ENCODE results near the gene KPNA1.
"Not testable (repeated sequence)": the region's sequence is repeated elsewhere in the genome, so short reads cannot be mapped to it uniquely, and the experiment has no call there.

Gene KPNA1

GRCh38 chr3:122475316-122475715 lies 39.4 kb downstream of the KPNA1 start:
- no peak for DNase-seq (ENCODE audit: low read depth in 2 of 2)

DNA sequence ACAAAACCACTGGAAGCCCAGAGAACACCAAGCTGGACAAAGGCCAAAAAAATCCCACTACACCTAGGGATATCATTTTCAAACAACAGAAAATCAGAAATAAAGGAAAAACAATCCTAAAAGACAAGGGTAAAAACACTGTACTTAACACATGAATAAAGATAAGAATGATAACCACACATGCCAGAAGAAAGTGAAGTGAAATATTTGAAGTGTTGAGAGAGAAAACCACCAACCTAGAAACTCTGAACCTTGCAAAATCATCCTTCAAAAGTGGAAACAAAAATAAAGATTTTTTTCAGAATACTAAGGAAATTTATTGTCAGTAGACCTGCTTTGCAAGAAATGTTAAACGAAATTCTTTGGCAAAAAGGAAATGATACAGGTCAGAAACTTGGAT lies 45.1 kb downstream of the KPNA1 start:
- DNase-seq (ENCODE audit: low read depth in 2 of 2), result no peak

DNA sequence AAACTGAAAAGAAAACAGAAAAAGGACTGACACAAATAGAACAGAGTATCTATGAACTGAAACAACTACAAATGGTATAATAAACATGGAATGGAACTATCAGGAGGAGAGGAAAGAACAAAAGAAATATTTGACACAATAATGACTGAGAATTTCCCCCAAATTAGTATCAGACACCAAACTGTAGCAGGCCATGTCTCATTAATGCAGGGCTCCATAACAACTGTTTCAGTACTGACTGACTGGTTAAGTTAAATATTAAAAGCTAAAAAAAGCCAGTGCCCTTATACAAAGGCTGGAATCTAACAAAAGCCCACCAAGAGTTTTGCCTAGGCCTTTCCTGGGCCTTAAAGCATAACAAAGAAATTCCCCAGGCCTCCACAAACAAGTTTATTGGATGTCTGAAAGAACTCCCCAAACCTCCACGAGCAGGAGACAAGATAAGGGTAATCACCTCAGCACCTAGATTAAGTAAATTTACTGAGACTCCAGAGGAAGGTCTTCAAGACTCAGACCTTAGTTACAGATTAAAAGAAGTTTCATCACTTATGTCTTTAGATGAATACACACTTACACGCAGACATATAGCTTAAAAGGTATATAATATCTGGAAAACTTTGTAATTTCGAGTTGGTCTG lies 45.7 kb downstream of the KPNA1 start:
- DNase-seq (ENCODE audit: low read depth in 2 of 2), result no peak

GRCh38 chr3:122466701-122467240 lies 48.0 kb downstream of the KPNA1 start:
- DNase-seq (ENCODE audit: low read depth in 2 of 2), result no peak

DNA sequence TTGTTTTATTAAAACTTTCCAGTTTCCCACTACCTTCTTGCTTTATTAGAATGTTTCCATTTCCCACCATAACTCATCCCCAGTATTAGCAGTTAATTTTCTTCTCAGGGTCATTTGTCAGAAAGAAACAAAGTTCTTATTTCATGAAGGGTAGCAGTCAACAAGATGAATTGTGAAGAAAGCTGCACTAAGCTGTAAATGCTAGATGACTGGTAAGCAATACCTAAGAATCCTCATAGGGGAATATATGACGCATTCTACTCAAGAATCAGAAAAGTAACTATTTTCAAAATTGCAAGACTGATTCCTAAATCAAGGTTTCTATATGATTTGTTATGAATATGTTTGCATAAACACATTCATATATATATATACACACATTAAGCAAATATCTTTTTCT lies 50.1 kb downstream of the KPNA1 start:
- DNase-seq (ENCODE audit: low read depth in 2 of 2), result no peak

GRCh38 chr3:122462406-122462805 lies 52.3 kb downstream of the KPNA1 start:
- no peak for DNase-seq (ENCODE audit: low read depth in 2 of 2)

GRCh38 chr3:122461806-122462205 lies 52.9 kb downstream of the KPNA1 start:
- no peak for DNase-seq (ENCODE audit: low read depth in 2 of 2)

DNA sequence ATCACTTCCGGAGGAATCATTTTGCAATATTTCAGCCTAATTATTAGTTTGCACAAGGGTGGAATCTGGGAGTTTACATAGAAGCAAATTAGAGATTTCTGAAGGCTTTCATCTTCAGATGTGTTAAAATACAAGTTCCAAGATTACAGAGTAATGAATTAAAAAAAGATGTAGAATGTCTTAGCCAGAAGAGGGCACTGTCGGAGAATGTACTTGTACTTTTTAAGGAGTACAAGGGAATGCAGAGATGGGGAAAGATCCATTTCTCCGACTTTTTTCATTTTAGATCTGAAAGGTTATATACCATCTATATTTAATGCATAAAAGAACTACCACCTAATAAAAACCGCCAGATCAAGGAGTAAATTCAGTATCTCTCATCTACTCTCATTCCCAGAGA lies 55.7 kb downstream of the KPNA1 start:
- DNase-seq (ENCODE audit: low read depth in 2 of 2), result no peak

GRCh38 chr3:122457706-122458105 lies 57.0 kb downstream of the KPNA1 start:
- no peak for DNase-seq (ENCODE audit: low read depth in 2 of 2)

- no peak for DNase-seq (ENCODE audit: low read depth in 2 of 2)
These were observed 58.7 kb downstream of the KPNA1 start for GRCh38 chr3:122456074-122456473.

GRCh38 chr3:122451371-122451770 lies 63.4 kb downstream of the KPNA1 start:
- no peak for DNase-seq (ENCODE audit: low read depth in 2 of 2)

DNA sequence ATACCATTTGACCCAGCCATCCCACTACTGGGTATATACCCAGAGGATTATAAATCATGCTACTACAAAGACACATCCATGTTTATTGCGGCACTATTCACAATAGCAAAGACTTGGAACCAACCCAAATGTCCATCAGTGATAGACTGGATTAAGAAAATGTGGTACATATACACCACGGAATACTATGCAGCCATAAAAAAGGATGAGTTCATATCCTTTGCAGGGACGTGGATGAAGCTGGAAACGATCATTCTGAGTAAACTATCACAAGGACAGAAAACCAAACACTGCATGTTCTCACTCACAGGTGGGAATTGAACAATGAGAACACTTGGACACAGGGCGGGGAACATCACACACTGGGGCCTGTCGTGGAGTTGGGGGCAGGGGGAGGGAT lies 66.5 kb downstream of the KPNA1 start:
- not testable (repeated sequence) for DNase-seq (ENCODE audit: low read depth in 2 of 2)

DNA sequence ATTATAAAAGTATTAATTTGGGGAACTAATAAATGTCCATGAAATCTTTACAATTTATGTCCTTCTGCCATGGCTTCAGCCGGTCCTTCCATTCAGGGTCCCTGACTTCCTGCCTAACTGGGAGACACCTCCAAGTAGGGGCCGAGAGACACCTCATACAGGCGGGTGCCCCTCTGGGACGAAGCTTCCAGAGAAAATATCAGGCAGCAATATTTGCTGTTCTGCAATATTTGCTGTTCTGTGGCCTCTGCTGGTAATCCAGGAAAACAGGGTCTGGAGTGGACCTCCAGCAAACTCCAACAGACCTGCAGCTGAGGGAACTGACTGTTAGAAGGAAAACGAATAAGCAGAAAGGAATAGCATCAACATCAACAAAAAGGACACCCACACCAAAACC lies 70.2 kb downstream of the KPNA1 start:
- not testable (repeated sequence) for DNase-seq (ENCODE audit: low read depth in 2 of 2)

DNA sequence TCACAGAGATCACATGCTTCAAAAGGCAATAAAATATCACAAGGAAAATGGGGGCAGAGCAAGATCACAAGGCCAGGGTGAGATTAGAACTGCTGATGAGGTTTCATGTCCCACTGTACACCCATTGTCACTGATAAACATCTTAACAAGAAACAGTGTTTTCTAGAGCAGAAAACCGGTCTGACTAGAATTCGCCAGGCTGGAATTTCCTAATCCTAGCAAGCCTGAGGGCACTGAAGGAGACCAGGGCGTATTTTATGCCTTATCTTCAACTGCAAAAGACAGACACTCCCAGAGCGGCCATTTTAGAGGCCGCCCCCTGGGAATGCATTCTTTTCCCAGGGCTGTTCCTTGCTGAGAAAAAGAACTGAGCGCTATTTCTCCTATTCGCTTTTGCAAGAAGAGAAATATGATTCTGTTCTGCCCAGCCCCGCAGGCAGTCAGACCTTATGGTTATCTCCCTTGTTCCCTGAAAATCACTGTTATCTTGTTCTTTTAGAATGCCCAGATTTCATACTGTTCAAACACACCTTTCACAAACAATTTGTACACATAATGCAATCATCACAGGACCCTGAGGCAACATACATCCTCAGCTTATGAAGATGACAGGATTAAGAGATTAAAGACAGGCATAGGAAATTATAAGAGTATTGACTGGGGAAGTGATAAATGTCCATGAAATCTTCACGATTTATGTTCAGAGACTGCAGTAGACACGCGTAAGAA lies 70.8 kb downstream of the KPNA1 start:
- not testable (repeated sequence) for DNase-seq (ENCODE audit: low read depth in 2 of 2)

DNA sequence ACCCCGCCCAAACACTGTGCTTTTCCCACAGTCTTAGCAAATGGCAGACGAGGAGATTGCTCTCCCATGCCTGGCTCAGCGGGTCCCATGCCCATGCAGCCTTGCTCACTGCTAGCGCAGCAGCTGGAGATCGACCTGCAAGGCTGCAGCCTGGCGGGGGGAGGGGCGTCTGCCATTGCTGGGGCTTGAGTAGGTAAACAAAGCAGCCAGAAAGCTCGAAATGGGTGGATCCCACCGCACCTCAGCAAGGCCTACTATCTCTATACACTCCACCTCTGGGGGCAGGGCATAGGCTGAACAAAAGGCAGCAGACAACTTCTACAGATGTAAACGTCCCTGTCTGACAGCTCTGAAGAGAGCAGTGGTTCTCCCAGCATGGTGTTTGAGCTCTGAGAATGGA lies 71.6 kb downstream of the KPNA1 start:
- DNase-seq (ENCODE audit: low read depth in 2 of 2), result no peak

DNA sequence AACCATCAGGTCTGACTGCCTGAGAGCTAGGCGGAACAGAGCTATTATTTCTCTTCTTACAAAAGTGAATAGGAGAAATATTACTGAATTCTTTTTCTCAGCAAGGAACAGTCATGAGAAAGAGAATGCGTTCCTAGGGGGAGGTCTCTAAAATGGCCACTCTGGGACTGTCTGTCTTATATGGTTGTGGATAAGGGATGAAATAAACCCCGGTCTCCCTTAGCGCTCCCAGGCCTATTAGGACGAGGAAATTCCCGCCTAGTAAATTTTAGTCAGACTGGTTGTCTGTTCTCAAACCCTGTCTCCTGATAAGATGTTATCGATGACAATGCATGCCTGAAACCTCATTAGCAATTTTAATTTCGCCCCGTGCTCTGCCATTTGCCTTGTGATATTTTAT lies 78.8 kb downstream of the KPNA1 start:
- DNase-seq (ENCODE audit: low read depth in 2 of 2), result no peak

- DNase-seq (ENCODE audit: low read depth in 2 of 2), result no peak
These were observed 84.4 kb downstream of the KPNA1 start for GRCh38 chr3:122430371-122430770.

DNA sequence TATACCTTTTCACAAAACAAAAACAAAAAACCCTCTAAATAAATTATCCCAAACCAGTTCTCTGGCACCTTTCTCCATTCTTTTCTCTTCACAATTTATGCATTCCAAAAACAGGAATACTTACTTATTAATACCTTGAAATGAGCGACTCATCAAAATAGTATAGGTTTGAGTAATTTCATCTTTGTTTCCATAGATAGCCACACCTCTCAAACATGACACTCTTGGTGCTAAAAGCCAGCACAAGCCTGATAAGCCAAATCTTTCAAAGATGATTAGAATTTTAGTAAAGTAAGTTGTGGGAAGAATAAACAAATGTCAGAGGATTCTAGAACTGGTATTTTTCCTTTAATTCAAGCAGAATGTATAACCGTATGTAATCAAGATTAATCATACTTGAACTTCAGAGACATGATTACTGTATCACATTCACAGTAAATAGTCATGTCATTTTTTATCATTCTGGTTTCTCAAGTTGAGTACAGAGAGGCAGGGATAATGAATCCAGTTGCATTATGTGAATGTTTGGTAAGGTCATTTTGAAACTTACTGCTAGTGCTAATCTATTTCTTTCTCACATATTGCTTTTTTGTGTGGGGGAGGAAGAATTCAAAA lies 86.8 kb downstream of the KPNA1 start:
- no peak for DNase-seq (ENCODE audit: low read depth in 2 of 2)

- no peak for DNase-seq (ENCODE audit: low read depth in 2 of 2)
These were observed 92.9 kb downstream of the KPNA1 start for GRCh38 chr3:122421836-122422235.

DNA sequence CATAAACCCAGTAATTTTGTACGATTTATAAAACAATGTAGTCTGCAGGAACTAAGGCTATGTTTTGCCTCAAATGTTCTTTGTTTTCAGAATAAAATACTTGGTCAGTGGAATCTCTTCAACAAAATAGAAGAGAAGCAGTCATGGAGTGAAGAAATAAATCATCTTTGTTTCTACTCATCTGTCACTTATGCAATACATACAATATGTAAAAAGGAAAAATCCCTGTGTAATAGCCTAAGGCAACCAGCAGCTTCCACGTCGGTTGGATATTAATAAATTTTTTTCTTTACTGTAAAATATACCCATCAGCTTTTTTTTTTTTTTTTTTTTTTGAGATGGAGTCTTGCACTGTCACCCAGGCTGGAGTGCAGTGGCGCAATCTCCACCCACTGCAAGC lies 93.6 kb downstream of the KPNA1 start:
- DNase-seq (ENCODE audit: low read depth in 2 of 2), result no peak

DNA sequence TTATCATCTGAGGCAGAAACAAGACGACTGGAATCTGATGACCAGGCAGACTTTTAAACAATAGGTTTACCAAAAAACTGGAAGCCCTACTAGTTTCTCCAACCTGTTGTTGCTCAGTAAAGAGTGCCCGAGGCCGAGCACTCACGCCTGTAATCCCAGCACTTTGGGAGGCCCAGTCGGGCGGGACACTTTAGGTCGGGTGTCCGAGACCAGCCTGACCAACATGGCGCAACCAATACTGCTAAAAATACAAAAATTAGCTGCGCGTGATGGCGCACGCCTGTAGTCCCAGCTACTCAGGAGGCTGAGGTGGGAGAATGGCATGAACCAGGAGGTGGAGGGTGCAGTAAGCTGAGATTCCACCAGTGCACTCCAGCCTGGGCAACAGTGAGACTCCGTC lies 97.8 kb downstream of the KPNA1 start:
- no peak for DNase-seq (ENCODE audit: low read depth in 2 of 2)

GRCh38 chr3:122415762-122416654 lies 98.7 kb downstream of the KPNA1 start, which contains the start of gene WDR5B:
WDR5B (minus strand) TSS chr3:122416062; CDS start chr3:122415528, 534 bp downstream.
- DNase-seq (ENCODE audit: low read depth in 2 of 2), result peak; percentile 96 to 97

Measured in stimulated activated CD4-positive, alpha-beta T cell treated with anti-CD3 and anti-CD28 coated beads, Interleukin-15, amount 100 ng/mL, for 48 hours (primary cell).